HEK293T (cell line): ENCODE measurements around the gene PTPRD.

Source experiments
- BHLHE40 ChIP-seq: fragments of 450-650 bp; IDR thresholded peaks from 2 replicates; pipeline ENCODE4 v1.6.1; 2016; ENCODE audit warnings: mild to moderate bottlenecking, moderate library complexity, borderline replicate concordance
- ELF4 ChIP-seq: fragments of 450-650 bp; IDR thresholded peaks from 2 replicates; pipeline ENCODE4 v1.6.1; 2017; ENCODE audit warnings: antibody characterized with exemption
- FOXA1 ChIP-seq: fragments of 450-650 bp; IDR thresholded peaks from 2 replicates; pipeline ENCODE4 v1.6.1; 2016; ENCODE audit warnings: mild to moderate bottlenecking
- FOXK2 ChIP-seq: fragments of 450-650 bp; IDR thresholded peaks from 2 replicates; pipeline ENCODE4 v1.6.1; 2016; ENCODE audit warnings: mild to moderate bottlenecking
- FOXM1 ChIP-seq: fragments of 450-650 bp; IDR thresholded peaks from 2 replicates; pipeline ENCODE4 v1.6.1; 2017; ENCODE audit warnings: mild to moderate bottlenecking, borderline replicate concordance
- L3MBTL2 ChIP-seq: fragments of 450-650 bp; conservative IDR thresholded peaks from 2 replicates; pipeline ENCODE4 v1.6.1; 2016; ENCODE audit warnings: mild to moderate bottlenecking
- PKNOX1 ChIP-seq: fragments of 450-650 bp; IDR thresholded peaks from 2 replicates; pipeline ENCODE4 v1.6.1; 2016
- SUZ12 ChIP-seq: fragments of 450-650 bp; IDR thresholded peaks from 2 replicates; pipeline ENCODE4 v1.6.1; 2016; ENCODE audit warnings: mild to moderate bottlenecking
- TARDBP ChIP-seq: fragments of 450-650 bp; IDR thresholded peaks from 2 replicates; pipeline ENCODE4 v1.6.1; 2016
- ZNF384 ChIP-seq: fragments of 450-650 bp; IDR thresholded peaks from 2 replicates; pipeline ENCODE4 v1.6.1; 2016

GRCh38 chr9:8867148-8867547 is 1745.7 kb downstream of the PTPRD start:
- TF ChIP-seq FOXM1 (no peak), SUZ12 (no peak), TARDBP (no peak), FOXK2 (no peak), BHLHE40 (no peak), L3MBTL2 (no peak), PKNOX1 (no peak), ZNF384 (no peak), ELF4 (no peak), FOXA1 (no peak)
